GM15510 (cell line): ENCODE data around the gene SUSD6.

ENCODE experiments used
- POLR2A ChIP-seq: IDR thresholded peaks from 3 replicates; pipeline ENCODE4 v1.6.1; 2011; ENCODE audit warnings: borderline replicate concordance; ENCODE audit not compliant: insufficient read length; ENCODE audit errors: extremely low read depth

Gene SUSD6

GRCh38 chr14:69664865-69665526, 53.6 kb downstream of the SUSD6 start:
- no peak for TF ChIP-seq POLR2A

- no peak for TF ChIP-seq POLR2A
These were observed 54.2 kb downstream of the SUSD6 start for GRCh38 chr14:69665631-69666030.

GRCh38 chr14:69666112-69666511, 54.7 kb downstream of the SUSD6 start:
- TF ChIP-seq POLR2A, result no peak

GRCh38 chr14:69666690-69667211, 55.4 kb downstream of the SUSD6 start:
- TF ChIP-seq POLR2A, result no peak

- TF ChIP-seq POLR2A, result no peak
These were observed 56.5 kb downstream of the SUSD6 start for GRCh38 chr14:69667938-69668335.

GRCh38 chr14:69669375-69669774, 58.0 kb downstream of the SUSD6 start:
- no peak for TF ChIP-seq POLR2A

- no peak for TF ChIP-seq POLR2A
These were observed 58.7 kb downstream of the SUSD6 start for GRCh38 chr14:69670093-69670492.

- no peak for TF ChIP-seq POLR2A
These were observed 60.1 kb downstream of the SUSD6 start for GRCh38 chr14:69671365-69672030.

GRCh38 chr14:69672356-69672755, 61.0 kb downstream of the SUSD6 start:
- no peak for TF ChIP-seq POLR2A

- no peak for TF ChIP-seq POLR2A
These were observed 61.7 kb downstream of the SUSD6 start for GRCh38 chr14:69673104-69673503.

GRCh38 chr14:69673578-69674305, 62.3 kb downstream of the SUSD6 start:
- no peak for TF ChIP-seq POLR2A

- TF ChIP-seq POLR2A, result no peak
These were observed 63.3 kb downstream of the SUSD6 start for GRCh38 chr14:69674546-69675244.

GRCh38 chr14:69675245-69675583, 63.8 kb downstream of the SUSD6 start:
- no peak for TF ChIP-seq POLR2A

- no peak for TF ChIP-seq POLR2A
These were observed 64.6 kb downstream of the SUSD6 start for GRCh38 chr14:69675877-69676416.

GRCh38 chr14:69676723-69677122, 65.3 kb downstream of the SUSD6 start:
- no peak for TF ChIP-seq POLR2A
